ENCODE results near the gene TSPAN12. TPM values are rescaled to one million over a fixed set of nuclear protein-coding genes. Genes with fewer than 3 reads are reported as not detected.
"Not testable (repeated sequence)": the region's sequence is repeated elsewhere in the genome, so short reads cannot be mapped to it uniquely, and the experiment has no call there.

Gene TSPAN12
- total and polyA plus RNA-seq, 8 donors = 25.7 to 52.3 (median 44.0) TPM

DNA sequence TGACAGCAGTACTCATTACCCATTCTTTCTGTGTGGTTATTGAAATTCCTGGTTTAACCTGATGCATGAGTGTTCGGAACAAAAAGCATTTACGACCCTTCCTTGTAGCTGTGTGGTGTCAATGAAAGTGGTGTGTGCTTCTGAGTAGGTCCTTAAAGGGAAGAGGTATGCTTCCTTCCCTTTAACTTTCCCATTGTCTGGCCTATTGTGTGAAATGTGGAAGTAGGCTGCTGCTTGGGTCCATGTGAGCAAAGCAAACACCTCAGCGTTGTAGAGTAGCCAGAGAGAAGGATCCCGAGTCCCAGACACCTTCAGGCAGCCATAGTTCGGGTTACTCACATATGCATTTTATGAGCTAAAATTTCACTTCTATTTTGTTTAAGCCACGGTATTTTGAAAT, 74.7 kb downstream of the TSPAN12 start:
- H3K27ac ChIP-seq = no peak overlapping the region
- TF ChIP-seq, protein P1, sequence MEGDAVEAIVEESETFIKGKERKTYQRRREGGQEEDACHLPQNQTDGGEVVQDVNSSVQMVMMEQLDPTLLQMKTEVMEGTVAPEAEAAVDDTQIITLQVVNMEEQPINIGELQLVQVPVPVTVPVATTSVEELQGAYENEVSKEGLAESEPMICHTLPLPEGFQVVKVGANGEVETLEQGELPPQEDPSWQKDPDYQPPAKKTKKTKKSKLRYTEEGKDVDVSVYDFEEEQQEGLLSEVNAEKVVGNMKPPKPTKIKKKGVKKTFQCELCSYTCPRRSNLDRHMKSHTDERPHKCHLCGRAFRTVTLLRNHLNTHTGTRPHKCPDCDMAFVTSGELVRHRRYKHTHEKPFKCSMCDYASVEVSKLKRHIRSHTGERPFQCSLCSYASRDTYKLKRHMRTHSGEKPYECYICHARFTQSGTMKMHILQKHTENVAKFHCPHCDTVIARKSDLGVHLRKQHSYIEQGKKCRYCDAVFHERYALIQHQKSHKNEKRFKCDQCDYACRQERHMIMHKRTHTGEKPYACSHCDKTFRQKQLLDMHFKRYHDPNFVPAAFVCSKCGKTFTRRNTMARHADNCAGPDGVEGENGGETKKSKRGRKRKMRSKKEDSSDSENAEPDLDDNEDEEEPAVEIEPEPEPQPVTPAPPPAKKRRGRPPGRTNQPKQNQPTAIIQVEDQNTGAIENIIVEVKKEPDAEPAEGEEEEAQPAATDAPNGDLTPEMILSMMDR (IDR thresholded peaks at IDR 0.05) = no peak
- H3K27me3 ChIP-seq = no peaks in the 10 kb centered on the region
- H3K4me3 ChIP-seq = no peak overlapping the region
- intact Hi-C loops (cut with DNase I) = no loop called here
- no peaks in the 10 kb centered on the region for H3K4me1 ChIP-seq
- no peaks in the 10 kb centered on the region for H3K9me3 ChIP-seq
- no peaks in the 10 kb centered on the region for H3K36me3 ChIP-seq
- ATAC-seq (no peak), DNase-seq (no peak)

DNA sequence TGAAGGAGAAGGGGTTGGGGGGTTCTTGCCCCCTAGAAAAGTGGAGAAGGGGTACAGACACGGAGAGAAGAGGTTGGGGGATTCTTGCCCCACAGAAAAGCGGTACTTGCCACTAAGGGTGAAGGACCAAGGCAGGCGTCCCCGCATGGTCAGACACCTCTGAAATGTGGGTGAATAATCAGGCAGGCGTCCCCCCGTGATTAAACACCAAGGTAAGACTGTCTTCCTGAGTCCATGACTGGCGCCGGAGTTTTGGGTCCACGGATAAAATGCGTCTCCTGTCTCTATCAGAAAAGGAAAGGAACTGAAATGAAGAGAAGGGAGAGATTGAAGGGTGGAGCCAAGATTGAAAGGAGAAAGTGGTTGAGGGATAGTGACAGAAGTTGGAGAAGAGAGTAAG, 76.0 kb downstream of the TSPAN12 start:
- ATAC-seq; H3K27ac ChIP-seq; H3K27me3 ChIP-seq; intact Hi-C loops (cut with DNase I); H3K4me3 ChIP-seq; H3K36me3 ChIP-seq; H3K4me1 ChIP-seq; H3K9me3 ChIP-seq: not testable (repeated sequence)
- peak in 1 of 4 donors; percentile 51 for DNase-seq

DNA sequence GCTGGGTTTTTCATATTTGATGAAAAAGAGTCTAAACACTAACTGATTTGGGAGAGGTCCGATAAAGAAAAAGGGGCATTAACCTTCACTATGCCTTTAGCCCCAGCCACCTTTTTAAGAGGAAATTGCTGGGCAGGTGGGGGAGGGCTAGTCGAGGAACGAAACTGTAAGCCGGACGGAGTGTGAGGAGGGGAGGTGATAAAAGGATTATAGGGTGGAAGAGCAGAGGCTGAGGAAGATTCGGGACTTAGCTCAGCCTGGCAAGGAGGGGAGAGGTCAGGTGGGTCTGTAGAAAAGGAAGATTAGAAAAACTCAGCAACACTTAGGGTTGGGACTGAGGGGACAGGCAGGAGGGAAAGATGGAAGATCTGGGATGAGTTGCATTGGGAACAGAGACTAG, 77.0 kb downstream of the TSPAN12 start:
- Histone ChIP-seq H3K27ac (no peak overlapping the region), H3K4me3 (no peak overlapping the region), H3K27me3 (no peaks in the 10 kb centered on the region), H3K4me1 (no peaks in the 10 kb centered on the region), H3K9me3 (no peaks in the 10 kb centered on the region), H3K36me3 (no peaks in the 10 kb centered on the region)
- intact Hi-C loops (cut with DNase I) = no loop called here
- TF ChIP-seq, protein P1 (IDR thresholded peaks at IDR 0.05) = no peak
- DNase-seq (no peak), ATAC-seq (no peak)

DNA sequence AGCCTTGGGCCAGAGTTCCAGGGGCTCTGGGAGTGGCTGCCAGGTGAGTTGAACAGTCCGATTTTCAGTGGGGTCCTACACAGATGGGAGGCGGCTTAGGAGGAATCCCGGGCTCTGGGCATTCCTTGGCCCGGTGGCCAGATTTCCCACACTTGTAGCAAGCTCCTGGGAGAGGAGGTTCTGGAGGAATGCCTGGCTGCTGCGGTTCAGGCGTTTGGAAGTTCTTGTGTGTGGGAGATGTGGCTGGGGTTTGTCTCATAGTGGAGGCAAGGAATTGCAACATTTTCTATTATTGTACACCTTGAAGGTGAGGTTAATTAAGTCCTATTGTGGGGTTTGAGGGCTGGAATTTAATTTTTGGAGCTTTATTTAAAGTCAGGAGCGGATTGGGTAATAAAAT, 77.5 kb downstream of the TSPAN12 start:
- DNase-seq; H3K4me1 ChIP-seq; H3K9me3 ChIP-seq; ATAC-seq; intact Hi-C loops (cut with DNase I); H3K27ac ChIP-seq; H3K36me3 ChIP-seq; H3K4me3 ChIP-seq; H3K27me3 ChIP-seq: not testable (repeated sequence)

DNA sequence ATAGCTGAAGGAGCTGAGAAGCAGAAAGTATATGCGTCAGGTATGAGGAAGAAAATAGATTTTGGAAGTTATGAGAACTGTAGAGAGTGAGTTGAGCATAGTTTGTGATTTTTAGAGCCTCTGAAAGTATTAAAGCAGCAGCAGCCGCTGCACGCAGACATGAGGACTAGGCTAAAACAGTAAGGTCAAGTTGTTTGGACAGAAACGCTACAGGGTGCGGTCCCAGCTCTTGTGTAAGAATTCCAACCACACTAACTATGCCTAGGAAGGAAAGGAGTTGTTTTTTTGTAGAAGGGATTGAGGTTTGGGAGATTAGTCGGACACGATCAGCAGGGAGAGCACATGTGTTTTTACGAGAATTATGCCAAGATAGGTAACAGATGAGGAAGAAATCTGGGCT, 78.9 kb downstream of the TSPAN12 start:
- H3K4me1 ChIP-seq; intact Hi-C loops (cut with DNase I); H3K4me3 ChIP-seq; H3K27ac ChIP-seq; ATAC-seq; DNase-seq; H3K36me3 ChIP-seq; H3K9me3 ChIP-seq; H3K27me3 ChIP-seq: not testable (repeated sequence)

DNA sequence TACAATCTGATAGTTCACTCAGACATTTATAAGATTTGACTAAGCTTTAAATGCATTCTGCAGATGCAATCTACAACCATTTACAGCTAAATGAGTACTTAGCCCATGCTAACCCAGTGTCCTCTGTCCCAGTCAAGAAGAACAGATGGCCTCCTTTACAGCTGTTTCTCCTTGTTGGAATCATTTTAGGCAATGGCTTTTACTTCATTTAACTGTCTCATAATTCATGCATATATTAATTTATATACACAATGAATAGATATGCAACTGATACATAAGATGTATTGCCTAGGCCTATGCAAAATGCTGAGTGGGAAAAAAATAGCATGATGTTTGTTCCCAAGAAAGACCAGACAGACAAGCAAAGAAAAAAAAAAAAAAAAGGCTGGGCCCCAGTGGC, 82.2 kb downstream of the TSPAN12 start:
- intact Hi-C loops (cut with DNase I) = no loop called here
- Histone ChIP-seq H3K27ac (no peak overlapping the region), H3K36me3 (no peaks in the 10 kb centered on the region), H3K4me1 (no peaks in the 10 kb centered on the region), H3K9me3 (no peaks in the 10 kb centered on the region), H3K27me3 (no peaks in the 10 kb centered on the region), H3K4me3 (no peak overlapping the region)
- ATAC-seq (no peak), DNase-seq (no peak)
- TF ChIP-seq, protein P1 (IDR thresholded peaks at IDR 0.05) = no peak

DNA sequence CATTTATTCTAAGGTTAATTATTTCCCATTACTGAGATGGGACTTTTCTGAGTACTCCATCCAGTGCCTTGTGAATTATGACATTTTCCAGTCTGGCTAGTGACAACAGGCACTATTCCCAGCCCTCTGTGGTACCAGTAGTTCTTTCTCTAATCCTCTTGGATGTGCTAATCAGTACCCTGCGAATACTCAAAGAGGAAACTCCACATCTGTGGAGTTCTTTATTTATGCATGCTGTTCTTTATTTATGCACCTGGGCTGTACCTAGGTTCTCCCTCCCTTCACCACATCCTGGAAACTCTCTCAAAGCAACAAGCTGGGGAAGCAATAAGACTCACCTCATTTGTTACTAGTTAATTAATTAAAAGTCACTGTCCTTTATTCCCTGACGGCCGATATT, 83.5 kb downstream of the TSPAN12 start:
- ATAC-seq = no peak
- no peak for DNase-seq
- no peaks in the 10 kb centered on the region for H3K4me1 ChIP-seq
- intact Hi-C loops (cut with DNase I) = no loop called here
- H3K27me3 ChIP-seq = no peaks in the 10 kb centered on the region
- TF ChIP-seq, protein P1 (IDR thresholded peaks at IDR 0.05) = no peak
- H3K9me3 ChIP-seq = no peaks in the 10 kb centered on the region
- no peaks in the 10 kb centered on the region for H3K36me3 ChIP-seq
- H3K27ac ChIP-seq = no peak overlapping the region
- no peak overlapping the region for H3K4me3 ChIP-seq
